HG02571 (cell line): Measurements from ENCODE around the gene PLP1.
"Not testable (repeated sequence)": the region's sequence is repeated elsewhere in the genome, so short reads cannot be mapped to it uniquely, and the experiment has no call there.

Source experiments
- ATAC-seq: cut with Tn5 transposase; IDR thresholded peaks from one replicate; pipeline ENCODE4 v1.9.1; 2021; ENCODE audit warnings: mild to moderate bottlenecking, moderate library complexity; ENCODE audit not compliant: unreplicated experiment

Gene PLP1, protein sequence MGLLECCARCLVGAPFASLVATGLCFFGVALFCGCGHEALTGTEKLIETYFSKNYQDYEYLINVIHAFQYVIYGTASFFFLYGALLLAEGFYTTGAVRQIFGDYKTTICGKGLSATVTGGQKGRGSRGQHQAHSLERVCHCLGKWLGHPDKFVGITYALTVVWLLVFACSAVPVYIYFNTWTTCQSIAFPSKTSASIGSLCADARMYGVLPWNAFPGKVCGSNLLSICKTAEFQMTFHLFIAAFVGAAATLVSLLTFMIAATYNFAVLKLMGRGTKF

GRCh38 chrX:103776546-103776945, at the start of gene PLP1:
Gene PLP1 (plus strand): TSS chrX:103776840. CDS start chrX:103776996, 156 bp downstream.
- no peak for ATAC-seq

DNA sequence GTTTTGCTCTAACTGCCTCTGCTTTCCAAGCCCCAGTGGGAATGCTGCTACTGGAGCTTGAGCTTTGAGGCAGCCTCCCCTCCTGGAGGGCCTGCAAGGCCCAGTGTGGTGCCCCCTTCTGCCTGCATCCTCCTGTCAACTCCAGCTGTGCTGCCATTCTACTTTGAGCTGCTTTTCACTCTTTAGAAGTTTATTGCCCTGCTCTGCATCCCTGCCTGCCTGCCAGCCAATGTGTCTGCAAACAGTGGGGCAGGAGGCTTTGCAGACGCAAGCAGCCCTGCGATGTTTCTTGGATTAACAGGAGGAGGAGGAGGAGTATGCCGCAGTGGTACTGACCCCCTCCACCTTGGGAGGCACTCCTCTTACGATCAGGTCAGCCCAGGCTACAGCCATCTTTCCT, 49.5 kb upstream of the PLP1 start:
- no peak for ATAC-seq

GRCh38 chrX:103729015-103729414, 47.6 kb upstream of the PLP1 start:
- ATAC-seq: no peak

GRCh38 chrX:103730147-103730795, 46.4 kb upstream of the PLP1 start:
- ATAC-seq: no peak

DNA sequence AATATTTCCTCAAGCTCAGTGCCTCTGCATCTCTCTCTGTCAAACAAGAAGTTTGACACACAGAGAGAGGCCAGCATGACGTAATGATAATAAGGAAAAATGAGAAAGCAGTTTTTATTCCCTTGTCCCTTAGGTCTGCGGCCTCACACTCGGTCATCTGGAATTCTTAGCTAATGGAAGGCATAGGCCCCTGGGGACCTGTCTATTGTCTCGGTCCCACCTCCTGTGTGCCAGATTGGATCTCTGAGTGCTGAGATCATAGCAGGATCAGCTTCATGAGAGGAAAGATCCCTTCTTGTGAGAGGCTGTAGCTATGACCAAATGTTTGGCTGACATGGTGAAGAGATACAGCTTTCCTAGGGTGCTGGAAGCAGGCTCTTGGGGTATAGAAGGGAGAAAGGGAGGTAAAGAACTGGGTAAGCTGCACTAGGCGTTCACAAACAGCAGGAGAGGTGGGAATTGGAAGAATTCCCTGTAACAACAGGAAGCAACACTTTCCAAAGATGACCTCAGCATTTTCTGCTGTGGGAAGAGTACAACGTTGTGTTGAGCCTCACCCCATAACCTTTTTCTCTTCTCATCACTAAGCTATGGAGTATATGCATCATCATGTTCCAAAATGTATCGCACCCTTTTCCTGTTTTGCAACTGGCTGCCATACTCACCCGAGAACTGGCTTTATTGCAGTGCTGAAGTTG, 45.7 kb upstream of the PLP1 start:
- no peak for ATAC-seq

- ATAC-seq: no peak
Observed at GRCh38 chrX:103733017-103733416, 43.6 kb upstream of the PLP1 start.

- no peak for ATAC-seq
Observed at GRCh38 chrX:103734125-103734760, 42.4 kb upstream of the PLP1 start.

- no peak for ATAC-seq
Observed at GRCh38 chrX:103737696-103738095, 38.9 kb upstream of the PLP1 start.

DNA sequence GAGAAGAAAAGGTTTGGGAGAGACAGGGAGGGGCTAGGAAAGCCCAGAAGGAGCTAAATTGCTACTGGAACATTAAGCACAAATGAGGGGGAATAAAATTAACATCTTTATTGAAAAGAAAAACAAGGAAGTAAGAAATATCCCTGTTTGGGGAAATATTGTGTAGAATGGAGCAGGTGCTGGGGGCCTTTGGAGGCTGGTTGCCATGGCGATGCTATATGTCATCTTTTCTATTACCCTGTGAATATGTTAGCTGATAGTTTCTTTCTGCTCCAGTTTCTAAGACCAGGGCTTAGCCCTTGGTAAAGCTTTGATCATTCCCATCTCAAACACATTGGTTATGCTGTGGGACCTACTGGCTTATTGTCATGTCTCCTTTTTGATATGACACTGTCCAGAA, 37.2 kb upstream of the PLP1 start:
- ATAC-seq: no peak

DNA sequence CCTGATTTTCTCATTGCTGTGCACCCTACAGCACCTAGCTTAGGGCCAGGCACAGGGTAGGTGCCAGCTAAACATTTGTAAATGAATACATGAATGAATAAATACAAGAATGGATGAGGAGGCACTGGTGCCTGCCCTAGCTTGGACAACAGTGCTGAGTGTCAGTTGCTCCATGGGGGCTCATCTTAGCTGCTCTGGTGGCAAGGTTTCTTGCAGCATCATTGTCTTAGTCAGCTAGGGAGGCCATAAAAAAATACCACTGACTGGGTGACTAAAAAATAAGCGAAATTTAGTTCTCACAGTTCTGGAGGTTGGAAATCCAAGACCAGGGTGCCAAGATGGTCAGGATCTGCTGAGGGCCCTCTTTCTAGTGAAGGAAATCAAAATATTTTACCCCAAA, 34.8 kb upstream of the PLP1 start:
- ATAC-seq: no peak

DNA sequence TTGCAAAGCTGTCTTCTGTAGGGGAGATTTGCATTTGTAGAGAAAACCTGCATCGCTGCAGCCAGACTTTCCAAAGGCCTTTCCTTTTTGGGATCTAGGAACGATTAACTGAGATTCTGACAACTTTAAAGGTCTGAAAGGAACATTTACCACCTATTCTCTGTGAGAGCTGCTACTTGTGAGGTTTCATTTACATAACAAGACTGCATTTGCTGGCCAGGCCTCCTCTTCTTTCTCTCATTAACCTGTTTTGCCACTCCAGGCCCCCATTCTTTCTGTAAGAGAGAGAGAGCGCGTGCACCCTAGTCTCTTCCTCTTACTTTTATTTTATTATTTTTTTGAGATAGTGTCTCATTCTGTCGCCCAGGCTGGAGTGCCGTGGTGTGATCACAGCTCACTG, 34.3 kb upstream of the PLP1 start:
- ATAC-seq: no peak

DNA sequence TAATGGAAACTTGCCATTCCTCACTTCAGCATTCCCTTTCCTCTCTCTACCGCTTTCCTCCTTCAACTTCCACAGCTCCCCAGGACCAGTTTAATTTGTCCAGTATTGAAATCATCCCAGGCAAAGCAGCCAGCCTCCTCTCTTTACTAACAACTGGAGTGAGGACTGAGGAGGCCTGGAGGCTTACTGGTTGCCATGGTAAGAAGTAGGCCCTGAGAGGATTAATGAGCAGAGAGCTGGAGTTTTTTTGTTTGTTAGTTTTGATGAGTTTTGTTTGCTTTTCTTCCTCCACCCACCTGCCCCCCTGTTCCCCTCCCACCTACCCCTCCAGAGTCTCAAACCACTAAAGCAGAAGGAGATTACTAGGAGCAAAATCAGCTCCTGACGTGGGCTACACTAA, 29.5 kb upstream of the PLP1 start:
- no peak for ATAC-seq

DNA sequence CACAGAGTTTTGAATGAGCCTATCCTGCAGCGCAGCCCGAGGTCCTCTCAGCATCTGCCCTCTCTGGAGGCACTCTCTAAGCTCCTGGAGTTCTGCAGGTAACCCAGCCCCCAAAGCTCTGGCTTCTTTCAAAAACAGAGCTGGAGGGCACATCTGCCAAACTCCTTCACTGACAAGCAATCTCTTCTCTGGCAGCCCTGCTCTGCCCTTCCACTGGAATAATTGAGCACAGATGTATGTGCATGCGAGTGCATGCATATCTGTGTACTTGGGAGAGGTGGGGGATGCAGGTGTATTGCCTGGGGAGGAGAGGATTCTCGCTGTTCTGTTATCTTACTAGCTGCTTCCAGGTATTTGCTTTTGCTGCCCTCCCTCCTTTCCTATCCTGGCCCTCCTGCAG, 22.2 kb upstream of the PLP1 start:
- ATAC-seq: no peak

- ATAC-seq: no peak
Observed at GRCh38 chrX:103756736-103757135, 19.9 kb upstream of the PLP1 start.

GRCh38 chrX:103758555-103758954, 18.1 kb upstream of the PLP1 start:
- no peak for ATAC-seq

GRCh38 chrX:103763541-103763940, 13.1 kb upstream of the PLP1 start:
- ATAC-seq: not testable (repeated sequence)

GRCh38 chrX:103766813-103767555, 9.7 kb upstream of the PLP1 start:
- ATAC-seq: not testable (repeated sequence)

GRCh38 chrX:103773445-103773844, 3.2 kb upstream of the PLP1 start:
- no peak for ATAC-seq

DNA sequence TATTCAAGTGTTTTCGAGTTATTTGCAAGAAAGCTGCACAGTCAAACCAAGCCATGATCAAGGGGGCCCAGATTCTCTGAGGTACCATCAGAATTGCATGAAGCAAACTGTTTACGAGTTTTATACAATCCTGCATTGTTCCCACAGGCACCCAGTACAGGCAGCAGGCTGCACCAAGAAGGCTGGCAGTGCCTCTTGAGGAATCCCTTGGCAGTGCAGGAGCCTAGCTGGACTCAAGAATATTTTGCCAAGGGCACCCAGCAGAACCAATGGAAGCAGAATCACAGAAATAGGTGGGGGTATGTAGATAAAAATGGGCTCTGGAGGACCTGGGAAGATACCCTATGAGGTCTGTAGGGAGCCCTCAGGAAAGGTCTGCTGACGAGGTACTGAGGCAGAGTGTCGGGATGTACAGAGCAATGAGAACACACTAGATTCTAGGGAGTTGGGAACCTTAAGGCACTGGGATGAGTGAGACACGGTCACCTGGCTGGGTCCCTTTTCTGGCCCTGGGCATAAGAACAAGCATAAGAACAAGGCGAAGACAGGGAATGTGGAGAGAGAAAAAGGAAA, 2.5 kb upstream of the PLP1 start:
- ATAC-seq: no peak

DNA sequence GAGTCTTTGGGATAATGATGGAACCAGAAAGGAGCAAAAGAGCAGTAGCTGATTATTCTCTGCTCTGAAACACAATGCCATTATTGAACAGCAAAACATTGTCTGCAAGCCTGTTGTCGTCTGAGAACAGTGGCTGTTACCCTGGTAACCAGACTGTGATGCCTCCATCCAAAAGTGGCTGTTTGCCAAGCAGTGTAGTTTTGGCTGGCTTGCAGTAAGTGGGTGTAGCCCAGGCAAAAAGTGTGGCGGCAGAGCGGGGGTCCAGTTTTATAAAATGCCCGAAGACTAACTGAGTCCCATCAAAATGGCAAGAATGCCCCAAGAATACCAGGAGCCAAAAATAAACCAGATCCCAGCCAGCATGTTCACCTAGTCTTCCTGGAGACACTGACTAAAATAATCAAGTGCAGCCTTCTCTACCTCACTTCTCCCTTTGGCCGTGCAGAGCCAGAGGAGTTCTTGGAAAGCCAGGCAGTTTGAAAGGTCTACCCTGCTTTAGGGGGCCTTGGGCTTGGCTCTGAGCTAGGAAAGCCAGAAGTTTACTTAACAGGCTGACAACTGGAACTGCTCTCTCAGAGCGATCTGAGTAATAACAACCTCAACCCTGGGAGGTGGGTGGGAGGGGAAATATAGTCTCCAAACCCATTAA, 2.6 kb downstream of the PLP1 start:
- ATAC-seq: no peak
